NCI-H460 (cell line): ENCODE data around the gene HSPA1L. TPM values are rescaled to one million over a fixed set of nuclear protein-coding genes. Genes with fewer than 3 reads are reported as not detected.
"Not testable (repeated sequence)": the region's sequence is repeated elsewhere in the genome, so short reads cannot be mapped to it uniquely, and the experiment has no call there.

ENCODE experiments used
- DNase-seq: peaks from one replicate; pipeline ENCODE4 v3.0.0-alpha.2; 2016; ENCODE audit warnings: low read depth; ENCODE audit errors: extremely low read depth
- total RNA-seq: library from RNA; depleted of rRNA; stranded (reverse); fragments of >200 nt; shearing (Covaris generic); gene quantifications from 2 replicates; pipeline ENCODE4 v1.2.3, GENCODE V29; 2014

Gene HSPA1L
- total RNA-seq, 1 experiment from 2014 or later = 0.82 TPM

GRCh38 chr6:31817133-31817928, 2.2 kb upstream of the HSPA1L start:
- DNase-seq = not testable (repeated sequence)

DNA sequence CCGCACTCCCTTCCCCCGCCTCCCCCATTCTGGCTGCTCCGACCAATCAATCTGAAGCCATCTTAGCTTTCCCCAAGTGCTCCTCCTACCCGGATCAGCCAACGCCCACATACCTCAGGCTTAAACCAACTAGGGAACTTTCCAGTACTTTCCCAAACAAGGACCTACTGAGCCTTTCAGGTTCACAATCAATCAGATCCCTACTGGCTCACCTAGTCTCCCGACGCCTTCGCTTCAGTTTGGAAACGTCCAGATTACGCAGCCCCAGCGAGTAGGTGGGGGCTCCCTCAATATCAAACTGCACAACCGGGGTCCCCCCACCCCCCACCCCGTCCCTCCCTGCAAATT, 432 bp downstream of the HSPA1L start:
- DNase-seq = peak; percentile 94

- no peak for DNase-seq
Measured at GRCh38 chr6:31813465-31813849, 1.6 kb downstream of the HSPA1L start.

DNA sequence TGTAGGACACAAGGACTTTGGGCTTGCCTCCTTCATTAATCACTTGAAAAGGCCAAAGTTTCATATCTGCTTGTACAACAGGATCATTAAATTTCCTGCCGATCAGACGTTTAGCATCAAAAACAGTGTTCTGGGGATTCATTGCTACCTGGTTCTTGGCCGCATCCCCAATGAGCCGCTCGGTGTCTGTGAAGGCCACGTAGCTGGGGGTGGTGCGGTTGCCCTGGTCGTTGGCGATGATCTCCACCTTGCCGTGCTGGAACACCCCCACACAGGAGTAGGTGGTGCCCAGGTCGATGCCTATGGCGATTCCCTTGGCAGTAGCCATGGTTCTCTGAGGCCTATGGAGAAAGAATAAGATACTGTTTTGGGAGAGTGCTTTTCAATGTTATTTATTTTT, 3.4 kb downstream of the HSPA1L start:
- DNase-seq = no peak

DNA sequence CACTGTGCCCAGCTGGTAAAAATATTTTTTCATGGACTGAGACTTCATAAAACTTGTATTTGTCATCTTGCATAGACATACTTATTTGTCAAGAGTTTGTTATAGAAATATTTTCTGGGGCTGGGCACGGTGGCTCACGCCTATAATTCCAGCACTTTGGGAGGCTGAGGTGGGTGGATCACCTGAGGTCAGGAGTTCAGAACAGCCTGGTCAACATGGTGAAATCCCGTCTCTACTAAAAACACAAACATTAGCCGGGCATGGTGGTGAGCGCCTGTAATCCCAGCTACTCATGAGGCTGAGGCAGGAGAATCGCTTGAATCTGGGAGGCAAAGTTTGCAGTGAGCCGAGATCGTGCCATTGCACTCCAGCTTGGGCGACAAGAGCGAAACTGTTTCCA, 6.5 kb downstream of the HSPA1L start:
- DNase-seq = not testable (repeated sequence)

GRCh38 chr6:31806470-31807272, 8.4 kb downstream of the HSPA1L start, which contains the start of gene LSM2:
LSM2 (minus strand) TSS chr6:31806966; CDS start chr6:31806757, 209 bp downstream.
- DNase-seq = peak; percentile 91

GRCh38 chr6:31805939-31806469, 9.1 kb downstream of the HSPA1L start:
- DNase-seq = no peak

DNA sequence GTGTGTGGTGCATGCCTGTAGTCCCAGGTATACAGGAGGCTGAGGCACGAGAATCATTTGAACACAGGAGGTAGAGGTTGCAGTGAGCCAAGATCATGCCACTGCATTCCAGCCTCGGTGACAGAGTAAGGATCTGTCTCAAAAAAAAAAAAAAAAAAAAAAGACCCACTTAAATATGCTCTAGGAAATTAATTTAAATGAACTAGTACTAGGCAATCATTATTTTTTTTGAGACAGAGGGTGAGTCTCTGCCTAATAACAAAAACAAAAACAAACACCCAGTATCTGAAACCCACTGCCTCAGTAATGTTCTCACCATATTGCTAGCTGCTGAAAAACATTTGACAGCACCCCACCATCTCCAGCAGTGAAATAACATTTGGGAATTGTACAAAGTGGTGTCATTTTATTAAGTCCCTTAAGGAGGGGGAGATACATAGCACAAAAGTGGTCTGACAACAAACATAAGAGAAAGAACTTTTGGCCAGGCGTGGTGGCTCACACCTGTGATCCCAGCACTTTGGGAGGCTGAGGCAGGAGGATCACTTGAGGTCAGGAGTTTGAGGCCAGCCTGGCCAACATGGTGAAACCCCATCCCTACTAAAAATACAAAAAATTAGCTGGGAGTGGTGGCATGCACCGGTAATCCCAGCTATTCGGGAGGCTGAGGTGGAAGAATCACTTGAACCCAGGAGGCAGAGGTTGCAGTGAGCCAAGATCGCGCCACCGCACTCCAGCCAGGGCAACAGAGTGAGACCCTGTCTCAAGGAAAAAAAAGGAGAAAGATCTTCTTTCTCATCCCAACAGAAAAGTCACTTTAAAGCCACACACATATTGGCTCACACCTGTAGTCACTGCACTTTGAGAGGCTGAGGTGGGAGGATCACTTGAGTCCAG, 13.8 kb downstream of the HSPA1L start:
- DNase-seq = not testable (repeated sequence)

- no peak for DNase-seq
Measured at GRCh38 chr6:31799781-31800180, 15.3 kb downstream of the HSPA1L start.

DNA sequence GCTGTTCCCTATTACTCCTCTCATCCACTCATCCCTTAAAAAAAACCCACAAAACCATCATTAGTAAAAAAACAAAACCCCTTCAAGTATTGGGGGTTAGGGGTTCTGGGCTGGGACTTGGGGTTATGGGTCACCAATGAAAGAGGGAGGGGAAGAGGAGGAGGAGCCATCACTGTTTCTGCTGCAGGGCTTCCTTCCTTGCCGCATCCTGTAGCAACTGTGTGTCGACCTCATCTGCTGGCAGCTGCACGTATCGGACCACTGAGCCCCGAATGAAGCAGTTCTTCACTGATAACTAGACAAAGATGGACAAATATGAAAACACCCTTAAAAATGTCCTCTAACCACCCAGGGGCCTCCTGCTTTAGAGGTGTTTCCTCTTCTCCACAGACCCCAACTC, 17.5 kb downstream of the HSPA1L start:
- no peak for DNase-seq

- DNase-seq = no peak
Measured at GRCh38 chr6:31796993-31797385, 18.1 kb downstream of the HSPA1L start.

DNA sequence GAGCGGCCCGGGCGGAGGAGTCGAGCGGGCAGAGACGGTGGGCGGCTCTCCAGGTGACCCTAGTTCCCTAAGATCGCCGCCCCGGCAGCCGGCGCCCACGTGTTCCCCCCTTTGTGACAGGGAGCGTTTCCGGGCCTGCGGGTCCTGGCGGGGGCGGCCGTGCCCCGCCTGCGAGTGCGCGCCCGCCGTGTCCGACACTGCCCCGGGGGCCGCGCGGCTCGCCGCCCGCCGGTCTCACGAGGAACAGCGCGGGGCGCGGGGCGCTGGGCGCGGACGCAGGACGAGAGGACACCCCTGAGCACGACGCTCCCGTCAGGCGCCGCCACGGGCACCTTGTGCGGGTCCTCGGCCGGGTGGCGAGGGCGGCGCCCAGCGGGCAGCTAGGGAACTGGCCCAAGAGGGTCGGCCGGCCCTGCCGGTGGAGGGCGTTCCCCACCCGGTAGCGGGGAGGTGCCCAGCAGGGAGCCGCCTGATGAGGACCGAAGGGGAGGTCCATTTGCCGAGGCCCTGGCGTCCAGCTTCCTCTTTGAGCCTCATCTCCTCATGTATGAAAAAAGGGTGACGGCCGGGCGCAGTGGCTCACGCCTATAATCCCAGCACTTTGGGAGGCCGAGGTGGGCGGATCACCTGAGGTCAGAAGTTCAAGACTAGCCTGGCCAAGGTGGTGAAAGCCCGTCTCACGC, 19.3 kb downstream of the HSPA1L start, which contains the start of gene VARS1:
TSS of gene VARS1 (minus strand) at position 137 of the 683 bp plus-strand sequence. CDS start 535 bp downstream, outside the sequence.
- DNase-seq = peak; percentile 83

- DNase-seq = no peak
Measured at GRCh38 chr6:31794866-31795615, 20.0 kb downstream of the HSPA1L start.

DNA sequence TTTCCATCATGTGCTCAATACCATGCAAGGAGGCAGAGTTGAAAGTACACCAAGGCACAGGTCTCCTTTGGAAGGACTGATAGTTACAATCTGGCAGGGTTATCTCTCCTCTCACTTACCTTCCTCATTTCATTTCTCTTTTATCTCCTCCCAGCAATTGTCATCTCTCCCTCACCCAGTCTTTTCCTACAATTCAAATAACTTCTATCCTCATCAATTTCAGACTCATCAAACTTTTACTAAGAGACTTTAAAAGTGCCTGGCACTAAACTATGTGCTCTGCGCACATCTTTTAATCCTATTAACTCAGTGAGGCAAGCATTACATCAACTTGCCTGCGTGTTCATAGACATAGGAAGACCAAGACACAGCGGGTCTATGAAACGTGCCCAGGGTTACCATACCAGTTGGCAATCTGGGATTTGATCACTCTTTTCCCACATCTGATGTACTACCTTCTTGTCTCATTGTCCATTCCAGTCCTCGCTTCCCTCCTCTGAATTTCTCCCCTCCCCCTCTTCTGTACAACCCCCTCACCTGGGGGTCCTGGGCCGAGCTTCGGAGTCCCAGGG, 20.7 kb downstream of the HSPA1L start:
- DNase-seq = no peak

- not testable (repeated sequence) for DNase-seq
Measured at GRCh38 chr6:31793927-31794245, 21.2 kb downstream of the HSPA1L start.

DNA sequence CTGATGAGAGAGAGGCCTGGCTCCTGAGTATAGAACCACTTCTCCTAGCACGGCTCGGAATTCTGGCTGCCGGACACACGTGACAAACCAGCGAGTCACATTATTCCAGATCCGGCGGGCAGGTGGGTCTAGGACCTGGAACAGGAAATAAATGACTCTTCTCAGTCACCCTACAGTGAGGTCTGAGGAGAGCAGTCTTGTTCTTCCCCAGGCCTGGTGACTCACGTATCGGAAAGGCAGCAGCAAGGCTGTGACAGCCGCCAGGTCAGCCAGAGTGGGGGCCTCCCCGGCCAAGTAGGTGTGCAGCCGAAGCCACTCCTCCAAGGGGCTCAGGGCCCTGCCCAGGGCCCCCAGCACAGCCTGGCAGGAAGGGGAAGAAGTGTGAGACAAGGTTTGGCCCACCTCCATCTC, 22.3 kb downstream of the HSPA1L start:
- no peak for DNase-seq

- no peak for DNase-seq
Measured at GRCh38 chr6:31792090-31792374, 23.1 kb downstream of the HSPA1L start.

- peak; percentile 22 for DNase-seq
Measured at GRCh38 chr6:31791324-31792089, 23.6 kb downstream of the HSPA1L start.
